ENCODE measurements around the gene TARS2. TPM values are rescaled to one million over a fixed set of nuclear protein-coding genes. Genes with fewer than 3 reads are reported as not detected.

TARS2 gene
- total and polyA plus RNA-seq, 3 donors from 2014 or later, result 35.4 to 39.7 (median 35.7) TPM

DNA sequence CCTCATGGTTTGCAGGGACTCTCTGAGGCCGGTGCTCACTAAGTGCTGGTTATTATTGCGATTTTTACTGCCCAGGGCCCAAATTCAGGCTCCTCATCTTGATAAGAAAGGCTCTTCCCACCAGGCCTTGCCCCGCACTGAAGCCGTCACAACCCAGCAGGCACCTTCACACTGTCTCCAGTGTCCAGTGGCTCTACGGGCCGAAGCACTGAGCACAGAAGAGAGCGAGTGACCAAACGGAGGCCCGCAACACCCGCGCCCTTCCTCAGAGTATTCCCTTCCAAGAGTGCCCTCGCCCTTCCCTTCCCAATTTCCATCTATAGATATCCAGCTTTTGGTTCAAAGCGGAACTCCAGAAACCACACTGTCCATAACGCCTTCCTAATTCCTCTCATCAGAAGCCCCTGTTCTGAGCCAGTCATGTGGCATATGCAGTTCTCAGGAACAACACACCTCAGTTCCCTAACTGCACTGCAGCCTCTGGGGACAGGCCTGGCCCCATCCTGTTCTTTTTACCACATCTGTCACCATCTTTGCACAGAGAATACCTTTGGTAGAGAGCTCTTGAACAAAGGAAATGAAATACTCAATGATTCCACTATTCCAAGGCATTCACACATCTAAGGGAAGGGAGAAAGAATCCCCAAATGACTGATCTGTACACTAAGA, 43.4 kb downstream of the TARS2 start:
- H3K36me3 ChIP-seq (ENCODE audit: low read depth, missing control alignments), result no peaks in the 10 kb centered on the region
- no peak overlapping the region for H3K27ac ChIP-seq
- peaks cover 13% of the 10 kb centered on the region for H3K4me1 ChIP-seq
- H3K4me3 ChIP-seq, result no peak overlapping the region
- no peak for TF ChIP-seq POLR2A (IDR thresholded peaks at IDR 0.05)
- TF ChIP-seq, protein P1, sequence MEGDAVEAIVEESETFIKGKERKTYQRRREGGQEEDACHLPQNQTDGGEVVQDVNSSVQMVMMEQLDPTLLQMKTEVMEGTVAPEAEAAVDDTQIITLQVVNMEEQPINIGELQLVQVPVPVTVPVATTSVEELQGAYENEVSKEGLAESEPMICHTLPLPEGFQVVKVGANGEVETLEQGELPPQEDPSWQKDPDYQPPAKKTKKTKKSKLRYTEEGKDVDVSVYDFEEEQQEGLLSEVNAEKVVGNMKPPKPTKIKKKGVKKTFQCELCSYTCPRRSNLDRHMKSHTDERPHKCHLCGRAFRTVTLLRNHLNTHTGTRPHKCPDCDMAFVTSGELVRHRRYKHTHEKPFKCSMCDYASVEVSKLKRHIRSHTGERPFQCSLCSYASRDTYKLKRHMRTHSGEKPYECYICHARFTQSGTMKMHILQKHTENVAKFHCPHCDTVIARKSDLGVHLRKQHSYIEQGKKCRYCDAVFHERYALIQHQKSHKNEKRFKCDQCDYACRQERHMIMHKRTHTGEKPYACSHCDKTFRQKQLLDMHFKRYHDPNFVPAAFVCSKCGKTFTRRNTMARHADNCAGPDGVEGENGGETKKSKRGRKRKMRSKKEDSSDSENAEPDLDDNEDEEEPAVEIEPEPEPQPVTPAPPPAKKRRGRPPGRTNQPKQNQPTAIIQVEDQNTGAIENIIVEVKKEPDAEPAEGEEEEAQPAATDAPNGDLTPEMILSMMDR (IDR thresholded peaks at IDR 0.05), result no peak
- intact Hi-C loops (cut with DNase I; ENCODE audit: low total_unique reads), result no loop called here
- WGBS, 2 donors, result 95 to 96% methylated on average over 14 of the region's 14 CpGs
- no peaks in the 10 kb centered on the region for H3K27me3 ChIP-seq
- H3K9me3 ChIP-seq, result no peaks in the 10 kb centered on the region
- DNase-seq, result no peak

DNA sequence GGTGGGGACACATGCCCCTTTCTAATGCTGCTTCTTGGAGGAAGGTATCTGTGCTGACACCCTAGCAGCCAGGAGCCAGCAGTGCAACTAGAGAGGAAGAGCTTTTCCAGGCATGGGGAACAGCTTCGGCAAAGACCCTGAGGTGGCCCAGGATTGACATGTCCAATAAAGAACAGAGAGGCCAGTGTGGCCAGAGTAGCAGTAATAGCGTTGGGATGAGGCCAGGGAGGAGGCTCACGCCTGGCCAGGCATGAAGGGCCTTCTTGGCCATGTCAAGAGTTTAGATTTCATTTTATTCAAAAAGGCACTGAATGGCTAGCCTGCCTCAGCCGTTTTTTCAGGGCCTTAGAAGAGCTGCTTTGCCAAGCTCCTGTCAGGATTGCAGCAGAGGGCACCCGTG, 45.6 kb downstream of the TARS2 start:
- H3K27ac ChIP-seq, result peak overlapping the region in 1 of 2 donors; percentile 61
- H3K4me3 ChIP-seq, result no peak overlapping the region
- no peak for DNase-seq
- no peaks in the 10 kb centered on the region for H3K9me3 ChIP-seq
- peaks cover 13% of the 10 kb centered on the region for H3K4me1 ChIP-seq
- H3K27me3 ChIP-seq, result no peaks in the 10 kb centered on the region
- H3K36me3 ChIP-seq (ENCODE audit: low read depth, missing control alignments), result no peaks in the 10 kb centered on the region
- intact Hi-C loops (cut with DNase I; ENCODE audit: low total_unique reads), result no loop called here
- no peak for TF ChIP-seq POLR2A (IDR thresholded peaks at IDR 0.05)
- TF ChIP-seq, protein P1 (IDR thresholded peaks at IDR 0.05), result no peak
- WGBS, 2 donors, result 43 to 56% methylated on average over 3 to 5 of the region's 5 CpGs

DNA sequence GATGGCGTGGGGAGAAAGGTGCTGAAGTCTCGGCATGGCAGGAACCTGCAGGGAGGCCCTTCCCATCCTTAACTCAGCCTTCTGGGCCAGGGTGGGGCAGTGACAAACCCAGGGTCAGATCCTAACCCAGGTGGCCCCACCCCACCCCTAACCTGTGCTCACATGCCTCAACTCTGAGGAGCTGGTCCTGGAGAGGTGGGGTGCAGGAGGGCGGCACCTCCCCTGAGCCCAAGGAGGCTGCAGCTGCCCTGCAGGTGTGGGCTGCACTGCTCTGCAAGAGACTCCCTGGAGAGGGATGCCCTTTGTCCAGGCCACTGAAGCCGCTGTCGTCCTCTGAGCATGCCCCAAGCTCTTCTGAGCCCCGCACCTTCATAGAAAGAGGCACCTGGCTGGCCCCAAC, 46.8 kb downstream of the TARS2 start:
- Histone ChIP-seq H3K4me1 (peaks cover 8% of the 10 kb centered on the region), H3K4me3 (no peak overlapping the region), H3K27ac (no peak overlapping the region), H3K27me3 (no peaks in the 10 kb centered on the region), H3K36me3 (ENCODE audit: low read depth, missing control alignments) (no peaks in the 10 kb centered on the region), H3K9me3 (no peaks in the 10 kb centered on the region)
- WGBS, 2 donors, result 97 to 100% methylated on average over 5 to 6 of the region's 6 CpGs
- no peak for TF ChIP-seq POLR2A (IDR thresholded peaks at IDR 0.05)
- TF ChIP-seq, protein P1 (IDR thresholded peaks at IDR 0.05), result no peak
- intact Hi-C loops (cut with DNase I; ENCODE audit: low total_unique reads), result no loop called here
- no peak for DNase-seq

DNA sequence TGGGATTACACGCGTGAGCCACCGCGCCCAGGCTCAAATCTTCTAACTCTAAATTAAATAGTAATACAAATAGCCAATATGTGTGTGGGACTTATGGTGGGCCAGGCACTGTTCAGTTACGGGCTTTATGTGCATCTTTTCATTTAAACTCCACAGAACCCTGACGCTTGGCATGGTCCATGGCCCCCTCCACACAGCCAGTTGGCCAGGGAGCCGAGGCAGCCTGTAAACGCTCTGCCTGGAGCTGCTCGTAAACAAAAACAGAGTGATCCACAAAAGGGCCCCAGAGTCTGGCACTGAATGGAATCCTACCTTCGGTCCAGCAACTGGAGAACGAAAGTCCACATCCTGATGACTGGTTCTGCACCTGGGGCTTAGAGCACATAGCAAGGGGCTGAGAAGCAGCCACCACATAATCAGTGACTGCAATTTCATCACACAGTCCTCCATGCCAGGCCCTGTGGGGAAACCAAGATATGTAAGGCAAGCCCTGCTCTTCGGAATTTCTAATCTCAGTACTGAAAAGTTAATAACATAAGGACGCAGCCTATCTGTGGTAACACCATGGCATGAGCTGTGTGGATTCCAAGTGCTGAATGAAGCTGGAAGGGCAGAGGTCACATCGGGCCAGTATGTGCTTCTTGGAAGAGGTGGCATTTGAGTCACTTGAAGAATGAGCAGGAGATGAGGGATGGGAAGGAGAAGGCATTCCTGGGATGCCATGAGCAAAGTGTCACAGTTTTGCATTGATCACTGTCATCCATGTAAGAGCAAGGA, 48.5 kb downstream of the TARS2 start:
- no peak for TF ChIP-seq POLR2A (IDR thresholded peaks at IDR 0.05)
- TF ChIP-seq, protein P1 (IDR thresholded peaks at IDR 0.05), result no peak
- no peaks in the 10 kb centered on the region for H3K27me3 ChIP-seq
- no peaks in the 10 kb centered on the region for H3K9me3 ChIP-seq
- intact Hi-C loops (cut with DNase I; ENCODE audit: low total_unique reads), result no loop called here
- no peak overlapping the region for H3K27ac ChIP-seq
- WGBS, 2 donors, result 93 to 95% methylated on average over 14 of the region's 14 CpGs
- H3K4me1 ChIP-seq, result peaks cover 4% of the 10 kb centered on the region
- H3K4me3 ChIP-seq, result no peak overlapping the region
- no peaks in the 10 kb centered on the region for H3K36me3 ChIP-seq (ENCODE audit: low read depth, missing control alignments)
- DNase-seq, result no peak

Data from testis (tissue), 3 donors.